HG02981 (cell line): ENCODE data around the gene CYSRT1.

Source experiments
- ATAC-seq: cut with Tn5 transposase; IDR thresholded peaks from one replicate; pipeline ENCODE4 v1.9.1; 2021; ENCODE audit warnings: mild to moderate bottlenecking, moderate library complexity; ENCODE audit not compliant: unreplicated experiment

CYSRT1 gene

GRCh38 chr9:137223078-137223970 is 1.6 kb upstream of the CYSRT1 start:
- ATAC-seq, result peak; percentile 70

DNA sequence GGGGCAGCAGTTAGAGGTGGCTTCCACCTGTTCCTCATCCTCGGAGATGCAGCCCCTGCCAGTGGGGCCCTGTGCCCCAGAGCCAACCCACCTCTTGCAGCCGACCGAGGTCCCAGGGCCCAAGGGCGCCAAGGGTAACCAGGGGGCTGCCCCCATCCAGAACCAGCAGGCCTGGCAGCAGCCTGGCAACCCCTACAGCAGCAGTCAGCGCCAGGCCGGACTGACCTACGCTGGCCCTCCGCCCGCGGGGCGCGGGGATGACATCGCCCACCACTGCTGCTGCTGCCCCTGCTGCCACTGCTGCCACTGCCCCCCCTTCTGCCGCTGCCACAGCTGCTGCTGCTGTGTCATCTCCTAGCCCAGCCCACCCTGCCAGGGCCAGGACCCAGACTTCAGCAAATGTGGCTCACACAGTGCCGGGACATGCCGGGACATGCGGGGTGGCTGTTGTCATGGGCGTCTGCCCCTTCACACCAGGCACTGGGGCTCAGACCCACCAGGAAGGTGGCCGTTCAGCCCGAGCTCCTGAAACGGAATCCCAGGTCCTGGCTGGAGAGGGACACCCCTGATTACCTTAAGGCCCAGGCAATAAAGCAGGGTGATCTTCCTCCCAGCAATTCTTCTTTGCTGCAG is 841 bp downstream of the CYSRT1 start:
- no peak for ATAC-seq

DNA sequence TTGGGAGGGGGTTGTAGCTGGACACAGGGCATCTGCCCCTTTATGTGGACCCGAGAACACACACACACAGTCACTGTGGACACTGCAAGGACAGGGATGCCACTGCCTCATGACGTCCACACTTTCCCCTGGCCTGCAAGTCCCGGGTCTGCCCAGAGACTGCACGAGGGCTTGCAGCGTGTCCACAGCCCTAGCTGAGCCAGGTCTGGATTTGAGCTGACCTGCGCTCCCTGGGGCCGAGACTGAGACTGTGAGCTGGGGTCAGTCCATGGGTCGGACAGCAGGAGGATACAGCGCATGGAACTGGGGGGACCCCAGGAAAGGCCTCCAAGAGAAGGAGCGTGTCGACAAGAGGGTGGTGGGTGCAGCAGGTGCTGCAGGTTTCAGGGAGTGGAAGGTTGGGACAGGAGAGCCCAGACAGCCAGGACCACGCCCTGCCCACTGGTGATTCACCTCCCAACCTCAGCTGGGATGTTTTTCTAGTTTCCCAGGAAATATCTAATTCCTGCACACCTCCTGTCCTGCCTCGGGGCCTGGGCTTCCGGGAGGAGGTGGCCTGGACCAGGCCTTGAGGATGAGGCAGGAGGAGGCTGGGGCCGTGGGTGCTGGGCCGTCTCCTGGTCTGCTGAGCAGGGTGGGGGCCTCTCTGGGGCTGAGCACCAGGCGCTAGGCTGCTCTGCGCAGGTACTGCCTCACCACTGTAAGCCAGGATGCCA is 1.5 kb downstream of the CYSRT1 start:
- ATAC-seq, result no peak

GRCh38 chr9:137227054-137227852 is 2.3 kb downstream of the CYSRT1 start, which contains the start of gene RNF224:
Gene RNF224 (plus strand): TSS chr9:137227502. CDS start chr9:137228336, 834 bp downstream.
- no peak for ATAC-seq

- no peak for ATAC-seq
These were observed 3.0 kb downstream of the CYSRT1 start for GRCh38 chr9:137227853-137228505.

DNA sequence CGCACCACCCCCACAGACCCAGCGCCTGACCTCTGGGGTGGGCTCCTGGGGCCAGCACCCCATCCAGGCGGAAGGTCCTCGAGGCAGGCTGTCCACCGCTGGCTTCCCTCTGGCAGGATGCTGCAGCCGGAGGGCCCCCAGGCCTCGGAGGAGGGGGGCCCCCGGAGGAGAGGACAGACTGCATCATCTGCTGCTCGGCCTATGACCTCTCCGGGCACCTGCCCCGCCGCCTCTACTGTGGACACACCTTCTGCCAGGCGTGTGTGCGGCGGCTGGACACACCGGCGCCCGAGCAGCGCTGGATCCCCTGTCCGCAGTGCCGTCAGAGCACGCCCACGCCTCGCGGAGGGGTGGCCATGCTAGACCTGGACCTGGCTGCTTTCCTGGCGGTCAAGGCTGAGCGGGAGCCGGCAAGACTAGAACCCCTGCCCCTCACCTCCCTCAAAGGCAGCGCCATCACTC is 3.6 kb downstream of the CYSRT1 start:
- no peak for ATAC-seq

- ATAC-seq, result no peak
These were observed 4.3 kb downstream of the CYSRT1 start for GRCh38 chr9:137228968-137229896.

DNA sequence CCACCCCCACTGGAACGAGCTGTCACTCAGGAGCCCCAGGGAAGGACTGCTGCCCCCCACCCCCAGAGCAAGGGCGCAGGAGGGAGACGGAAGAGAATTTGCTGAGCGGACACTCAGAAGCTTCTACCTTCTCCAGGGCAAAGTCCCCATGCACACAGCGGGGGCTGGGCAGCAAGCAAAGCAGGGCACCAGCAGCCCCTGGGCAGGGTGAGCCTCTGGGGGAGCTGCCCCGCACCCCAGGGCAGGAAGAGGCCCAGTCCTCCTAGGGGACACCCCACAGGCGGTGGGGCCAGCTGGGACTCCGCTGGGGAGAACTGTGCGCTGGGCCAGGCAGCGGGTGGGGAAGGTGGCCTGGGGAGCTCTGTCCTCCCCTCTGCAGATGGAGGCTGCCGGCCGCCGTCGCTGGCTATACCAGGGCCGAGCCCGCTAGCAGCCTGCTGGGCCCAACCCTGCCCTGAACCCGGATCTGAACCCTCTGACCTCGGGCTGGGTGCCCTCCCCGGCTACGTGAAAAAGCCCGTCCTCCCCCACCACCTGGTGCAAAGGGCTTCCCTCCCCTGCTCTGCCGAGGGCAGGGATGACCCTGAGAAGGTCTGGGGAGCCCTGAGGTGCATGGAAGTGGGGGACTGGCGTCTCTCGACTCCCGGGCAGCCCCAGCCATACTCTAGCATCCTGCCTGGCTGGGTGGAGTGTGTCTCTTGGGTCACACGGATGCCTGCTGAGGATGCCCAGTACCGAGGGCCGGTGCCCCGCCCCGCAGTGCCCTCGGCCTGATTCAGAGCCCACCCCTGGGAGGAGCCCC is 5.1 kb downstream of the CYSRT1 start:
- ATAC-seq, result no peak

DNA sequence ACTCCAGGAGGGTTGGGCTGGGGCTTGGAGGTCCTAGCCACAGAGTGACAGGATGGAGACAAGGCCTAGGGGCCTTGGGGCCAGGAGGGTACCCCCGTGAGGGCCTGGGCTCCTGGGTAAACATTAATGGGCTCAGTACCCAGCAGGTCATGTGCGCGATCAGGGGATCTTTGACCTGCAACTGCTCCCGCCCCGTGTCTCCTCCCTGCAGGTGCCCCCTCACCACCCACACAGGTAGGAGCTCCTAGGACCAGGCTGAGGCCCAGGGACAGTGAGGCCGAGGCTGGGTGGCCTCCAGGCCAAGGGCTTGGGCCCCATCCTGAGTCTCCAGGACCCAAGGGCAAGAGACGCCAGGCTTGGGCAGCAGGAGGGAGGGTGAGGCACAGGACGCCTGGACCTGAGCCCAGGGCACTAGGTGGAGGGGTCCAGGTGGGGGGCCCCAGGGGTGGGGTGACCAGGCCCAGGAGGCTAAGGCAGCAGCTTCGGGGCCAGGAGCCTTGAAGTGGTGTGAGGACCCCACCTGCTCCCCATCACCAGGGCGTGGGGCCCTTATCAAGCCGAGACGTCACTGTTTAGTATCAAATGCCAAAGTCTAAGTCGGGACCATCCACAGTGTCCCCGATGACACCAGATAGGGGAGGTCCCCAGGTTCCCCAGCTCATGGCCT is 5.9 kb downstream of the CYSRT1 start, which contains the start of gene SLC34A3:
Gene SLC34A3, plus strand, starts transcription at position 197 of the 667 bp plus-strand sequence. CDS start 802 bp downstream, outside the sequence.
- no peak for ATAC-seq

DNA sequence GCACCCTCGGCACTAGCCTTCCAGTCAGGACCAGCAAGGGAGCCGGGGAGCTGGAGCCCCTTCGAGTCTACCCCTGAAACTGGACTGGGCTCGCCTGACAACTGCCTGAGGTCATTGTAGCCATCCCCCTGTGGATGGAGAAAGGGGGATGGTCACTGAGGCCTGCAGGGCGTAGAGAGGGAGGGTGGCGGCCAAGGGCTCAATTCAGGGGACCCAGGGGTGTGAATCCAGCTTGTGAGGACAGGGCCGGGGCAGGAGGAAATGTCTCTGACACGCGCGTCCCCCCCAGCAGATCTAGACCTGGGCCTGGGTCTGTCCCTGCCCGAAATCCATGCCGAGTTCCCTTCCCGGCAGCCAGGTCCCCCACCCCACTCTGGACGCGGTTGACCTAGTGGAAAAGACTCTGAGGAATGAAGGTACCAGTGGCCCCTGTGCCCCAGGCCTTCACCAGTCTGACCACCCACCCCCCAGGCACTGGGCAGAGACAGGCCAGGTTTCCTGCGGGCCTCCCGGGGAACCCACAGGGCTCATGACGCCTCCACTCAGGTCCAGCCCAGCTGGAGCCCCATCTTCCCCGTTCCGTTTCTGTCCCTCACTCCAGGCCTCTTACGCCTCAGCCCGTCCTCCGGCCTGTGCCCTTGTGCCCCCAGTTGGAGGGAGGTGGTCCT is 6.5 kb downstream of the CYSRT1 start:
- no peak for ATAC-seq

DNA sequence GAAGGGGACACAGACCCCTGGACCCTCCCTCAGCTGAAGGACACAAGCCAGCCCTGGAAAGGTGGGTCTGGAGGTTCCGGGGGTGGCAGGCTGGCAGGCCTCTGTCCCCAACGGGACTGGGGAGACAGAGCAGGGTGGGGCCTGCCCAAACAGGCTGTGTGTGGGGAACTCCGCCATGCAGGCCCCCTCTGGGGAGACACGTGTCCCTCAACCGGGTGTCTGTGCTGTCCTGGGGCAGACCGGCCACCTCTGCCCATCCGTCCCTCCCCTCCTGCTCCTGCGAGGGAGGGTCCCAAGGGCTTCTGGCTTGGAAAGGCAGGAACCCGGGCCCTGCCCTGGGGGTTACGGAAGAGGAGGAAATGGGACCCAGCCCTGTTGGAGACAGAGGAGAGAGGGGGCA is 7.1 kb downstream of the CYSRT1 start:
- no peak for ATAC-seq

DNA sequence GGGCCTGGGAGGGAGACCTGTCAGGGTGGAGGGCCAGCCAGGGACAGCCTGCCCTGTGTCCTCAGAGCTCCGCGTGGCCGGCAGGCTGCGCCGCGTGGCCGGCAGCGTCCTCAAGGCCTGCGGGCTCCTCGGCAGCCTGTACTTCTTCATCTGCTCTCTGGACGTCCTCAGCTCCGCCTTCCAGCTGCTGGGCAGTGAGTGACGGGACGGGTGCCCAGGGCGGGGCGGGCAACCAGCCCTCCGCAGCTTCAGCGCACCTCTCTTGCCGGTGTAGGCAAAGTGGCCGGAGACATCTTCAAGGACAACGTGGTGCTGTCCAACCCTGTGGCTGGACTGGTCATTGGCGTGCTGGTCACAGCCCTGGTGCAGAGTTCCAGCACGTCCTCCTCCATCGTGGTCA is 7.5 kb downstream of the CYSRT1 start:
- no peak for ATAC-seq

- no peak for ATAC-seq
These were observed 8.4 kb downstream of the CYSRT1 start for GRCh38 chr9:137233143-137233980.

GRCh38 chr9:137234055-137234697 is 9.2 kb downstream of the CYSRT1 start:
- no peak for ATAC-seq

- ATAC-seq, result no peak
These were observed 9.9 kb downstream of the CYSRT1 start for GRCh38 chr9:137234758-137235423.
